IMR-90 (cell line): ENCODE measurements around the gene PRDM15.

ENCODE experiments used
- CHD1 ChIP-seq: IDR thresholded peaks from 2 replicates; pipeline ENCODE4 v1.6.1; 2012; ENCODE audit warnings: low read depth, low read length, improper control_type of control experiment
- CTCF ChIP-seq: conservative IDR thresholded peaks from 2 replicates; pipeline ENCODE4 v1.5.1; 2012; ENCODE audit warnings: mild to moderate bottlenecking, low read depth, low read length, improper control_type of control experiment
- FOS ChIP-seq: fragments of 150-350 bp; IDR thresholded peaks from 2 replicates; pipeline ENCODE4 v1.6.1; 2016; ENCODE audit warnings: low read depth, low read length
- MXI1 ChIP-seq: IDR thresholded peaks from 2 replicates; pipeline ENCODE4 v1.6.1; 2012; ENCODE audit warnings: low read depth, mild to moderate bottlenecking, low read length, moderate library complexity, borderline replicate concordance
- NFE2L2 ChIP-seq: fragments of 150-350 bp; IDR thresholded peaks from 2 replicates; pipeline ENCODE4 v1.6.1; 2016; ENCODE audit warnings: low read depth, mild to moderate bottlenecking, low read length
- POLR2A ChIP-seq: IDR thresholded peaks from 2 replicates; pipeline ENCODE4 v1.6.1; 2012; ENCODE audit warnings: mild to moderate bottlenecking, low read depth, low read length
- RFX5 ChIP-seq: IDR thresholded peaks from 2 replicates; pipeline ENCODE4 v1.8.0; 2012; ENCODE audit warnings: low read depth, mild to moderate bottlenecking, low read length, moderate library complexity
- USF2 ChIP-seq: fragments of 150-350 bp; IDR thresholded peaks from 2 replicates; pipeline ENCODE4 v1.6.1; 2017; ENCODE audit warnings: mild to moderate bottlenecking, antibody characterized with exemption, low read length, low read depth

GRCh38 chr21:41926807-41927171 lies 47.6 kb upstream of the PRDM15 start:
- TF ChIP-seq CTCF (no peak), POLR2A (no peak), FOS (no peak), USF2 (no peak), MXI1 (no peak), CHD1 (no peak), NFE2L2 (no peak), RFX5 (no peak)
